Measurements from ENCODE around the gene SCTR. TPM values are rescaled to one million over a fixed set of nuclear protein-coding genes. Genes with fewer than 3 reads are reported as not detected.

Gene SCTR
- total RNA-seq, 1 donor from 2014 or later = 33.1 TPM

- no peak for TF ChIP-seq CTCF (IDR thresholded peaks at IDR 0.05; ENCODE audit: unreplicated experiment)
- Mint-ChIP-seq H3K36me3 (ENCODE audit: insufficient read depth) (no peaks in the 10 kb centered on the region), H3K27ac (no peak overlapping the region), H3K9me3 (ENCODE audit: low read depth) (no peaks in the 10 kb centered on the region), H3K4me3 (ENCODE audit: low read depth) (no peak overlapping the region), H3K4me1 (ENCODE audit: low read depth) (no peaks in the 10 kb centered on the region), H3K27me3 (no peaks in the 10 kb centered on the region)
- DNase-seq (ENCODE audit: low spot score, unreplicated experiment) = no peak
Measured at GRCh38 chr2:119466373-119466772, 57.9 kb downstream of the SCTR start.

- TF ChIP-seq CTCF (IDR thresholded peaks at IDR 0.05; ENCODE audit: unreplicated experiment) = no peak
- no peaks in the 10 kb centered on the region for H3K27me3 Mint-ChIP-seq
- no peak overlapping the region for H3K27ac Mint-ChIP-seq
- H3K9me3 Mint-ChIP-seq (ENCODE audit: low read depth) = no peaks in the 10 kb centered on the region
- no peaks in the 10 kb centered on the region for H3K4me1 Mint-ChIP-seq (ENCODE audit: low read depth)
- H3K4me3 Mint-ChIP-seq (ENCODE audit: low read depth) = no peak overlapping the region
- peaks cover 1% of the 10 kb centered on the region for H3K36me3 Mint-ChIP-seq (ENCODE audit: insufficient read depth)
- no peak for DNase-seq (ENCODE audit: low spot score, unreplicated experiment)
Measured at GRCh38 chr2:119465687-119466086, 58.6 kb downstream of the SCTR start.

GRCh38 chr2:119464981-119465380, 59.3 kb downstream of the SCTR start:
- Mint-ChIP-seq H3K27ac (no peak overlapping the region), H3K36me3 (ENCODE audit: insufficient read depth) (peaks cover 1% of the 10 kb centered on the region), H3K4me1 (ENCODE audit: low read depth) (no peaks in the 10 kb centered on the region), H3K27me3 (no peaks in the 10 kb centered on the region), H3K4me3 (ENCODE audit: low read depth) (no peak overlapping the region), H3K9me3 (ENCODE audit: low read depth) (no peaks in the 10 kb centered on the region)
- TF ChIP-seq CTCF (IDR thresholded peaks at IDR 0.05; ENCODE audit: unreplicated experiment) = no peak
- no peak for DNase-seq (ENCODE audit: low spot score, unreplicated experiment)

- Mint-ChIP-seq H3K4me3 (ENCODE audit: low read depth) (no peak overlapping the region), H3K4me1 (ENCODE audit: low read depth) (no peaks in the 10 kb centered on the region), H3K27me3 (no peaks in the 10 kb centered on the region), H3K27ac (no peak overlapping the region), H3K9me3 (ENCODE audit: low read depth) (no peaks in the 10 kb centered on the region), H3K36me3 (ENCODE audit: insufficient read depth) (peaks cover 1% of the 10 kb centered on the region)
- DNase-seq (ENCODE audit: low spot score, unreplicated experiment) = no peak
- TF ChIP-seq CTCF (IDR thresholded peaks at IDR 0.05; ENCODE audit: unreplicated experiment) = no peak
Measured at GRCh38 chr2:119463990-119464389, 60.3 kb downstream of the SCTR start.

- Mint-ChIP-seq H3K36me3 (ENCODE audit: insufficient read depth) (peaks cover 1% of the 10 kb centered on the region), H3K4me3 (ENCODE audit: low read depth) (no peak overlapping the region), H3K4me1 (ENCODE audit: low read depth) (no peaks in the 10 kb centered on the region), H3K27me3 (no peaks in the 10 kb centered on the region), H3K9me3 (ENCODE audit: low read depth) (no peaks in the 10 kb centered on the region), H3K27ac (no peak overlapping the region)
- TF ChIP-seq CTCF (IDR thresholded peaks at IDR 0.05; ENCODE audit: unreplicated experiment) = no peak
- no peak for DNase-seq (ENCODE audit: low spot score, unreplicated experiment)
Measured at GRCh38 chr2:119463136-119463535, 61.1 kb downstream of the SCTR start.

Measured in progenitor cell of endocrine pancreas (in vitro differentiated cells).